GM19240 (cell line): ENCODE data around the gene CDH4.
"Not testable (repeated sequence)": the region's sequence is repeated elsewhere in the genome, so short reads cannot be mapped to it uniquely, and the experiment has no call there.

ENCODE experiments used
- DNase-seq: peaks from one replicate; pipeline ENCODE4 v3.0.0; 2011; ENCODE audit warnings: low spot score; ENCODE audit not compliant: insufficient read length

The CDH4 gene

DNA sequence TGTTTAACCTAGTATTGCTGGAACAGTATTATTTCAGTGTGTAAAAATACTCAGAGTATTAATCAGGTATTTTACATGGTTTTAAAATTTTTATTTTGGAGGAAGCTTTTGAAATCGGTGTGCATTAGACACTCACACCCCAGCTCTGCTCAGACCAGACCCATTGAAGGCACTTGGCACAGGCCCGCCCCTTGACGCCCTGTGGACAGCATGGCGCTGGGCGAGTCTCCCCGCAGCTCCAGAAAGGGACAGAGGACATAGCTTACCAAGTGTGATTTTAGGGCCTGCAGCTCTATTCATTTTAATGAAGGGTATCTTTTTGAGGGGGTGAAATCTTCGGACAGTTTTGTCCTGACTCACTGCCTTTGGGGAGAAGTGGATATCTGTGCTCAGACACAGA is 164.5 kb downstream of the CDH4 start:
- DNase-seq: no peak

- DNase-seq: no peak
Observed at GRCh38 chr20:61417221-61417941, 165.3 kb downstream of the CDH4 start.

GRCh38 chr20:61419010-61419409 is 166.9 kb downstream of the CDH4 start:
- no peak for DNase-seq

GRCh38 chr20:61419501-61419900 is 167.4 kb downstream of the CDH4 start:
- no peak for DNase-seq

- no peak for DNase-seq
Observed at GRCh38 chr20:61420056-61420455, 168.0 kb downstream of the CDH4 start.

DNA sequence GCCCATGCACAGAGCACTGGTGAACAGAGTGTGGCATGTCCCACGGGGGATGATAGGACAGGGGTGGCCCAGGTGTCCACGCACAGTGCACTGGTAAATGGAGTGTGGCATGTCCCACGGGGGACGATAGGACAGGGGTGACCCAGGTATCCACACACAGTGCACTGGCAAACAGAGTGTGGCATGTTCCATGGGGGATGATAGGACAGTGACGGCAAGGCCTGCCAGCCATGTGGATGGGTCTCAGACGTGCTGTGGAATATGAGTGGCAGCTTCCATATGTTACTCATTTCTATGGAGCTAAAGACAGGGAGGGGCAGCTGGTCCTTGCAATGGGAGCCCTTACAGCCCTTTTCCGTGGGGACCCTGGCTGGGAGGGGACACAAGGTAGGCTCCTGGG is 168.7 kb downstream of the CDH4 start:
- no peak for DNase-seq

- DNase-seq: no peak
Observed at GRCh38 chr20:61422636-61423425, 170.8 kb downstream of the CDH4 start.

DNA sequence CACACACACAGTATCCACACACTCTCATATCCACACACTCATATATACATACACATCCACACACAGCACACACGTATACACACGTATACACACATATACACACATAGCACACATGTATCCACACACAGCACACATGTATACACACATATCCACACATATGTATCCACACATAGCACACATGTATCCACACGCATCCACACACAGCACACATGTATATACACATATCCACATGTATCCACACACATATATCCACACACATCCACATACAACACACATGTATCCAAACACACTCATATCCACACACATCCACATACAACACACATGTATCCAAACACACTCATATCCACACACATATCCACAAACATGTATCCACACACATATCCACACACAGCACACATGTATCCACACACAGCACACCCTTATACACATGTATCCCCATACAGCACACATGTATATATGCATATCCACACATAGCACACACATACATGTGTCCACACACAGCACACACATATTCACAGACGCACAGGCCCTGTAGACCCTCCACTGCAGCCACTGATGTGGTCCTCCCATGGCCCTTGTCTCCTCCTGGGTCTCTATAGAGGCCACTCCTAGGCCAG is 172.1 kb downstream of the CDH4 start:
- DNase-seq: no peak

GRCh38 chr20:61424628-61425420 is 172.8 kb downstream of the CDH4 start:
- DNase-seq: no peak

- DNase-seq: not testable (repeated sequence)
Observed at GRCh38 chr20:61425541-61425991, 173.5 kb downstream of the CDH4 start.

- DNase-seq: no peak
Observed at GRCh38 chr20:61426352-61426751, 174.3 kb downstream of the CDH4 start.

DNA sequence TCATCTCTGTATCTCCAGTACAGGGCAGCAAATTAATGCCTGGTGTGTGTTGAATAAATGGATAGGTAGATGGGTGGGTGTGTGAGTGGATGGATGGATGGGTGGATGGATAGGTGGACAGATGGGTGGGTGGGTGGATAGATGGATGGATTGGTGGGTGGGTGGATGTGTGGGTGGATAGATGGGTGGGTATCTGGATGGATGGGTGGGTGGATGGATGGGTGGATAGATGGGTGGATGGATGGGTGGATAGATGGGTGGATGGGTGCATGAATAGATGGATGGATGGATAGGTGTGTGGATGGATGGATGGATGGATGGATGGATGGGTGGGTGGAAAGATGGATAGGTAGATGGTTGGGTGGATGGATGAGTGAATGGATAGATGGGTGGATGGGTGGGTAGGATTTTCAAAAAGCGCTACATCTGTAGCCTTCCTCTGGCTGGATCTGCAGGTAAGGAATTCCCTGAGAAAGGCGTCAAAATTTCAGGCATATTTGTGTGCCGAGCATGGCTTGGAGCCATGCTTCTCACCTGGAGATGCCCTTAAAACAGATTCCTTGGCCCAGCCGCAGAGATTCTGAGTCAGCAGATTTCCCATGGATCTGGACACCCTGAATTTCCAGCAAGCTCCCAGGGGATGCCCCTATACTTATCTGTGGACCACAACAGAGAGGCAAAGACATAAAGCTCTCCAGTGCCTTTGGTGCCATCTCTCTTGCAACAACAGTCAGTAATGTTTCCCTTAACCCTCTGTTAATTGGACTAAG is 177.6 kb downstream of the CDH4 start:
- no peak for DNase-seq

GRCh38 chr20:61430228-61430624 is 178.2 kb downstream of the CDH4 start:
- no peak for DNase-seq

GRCh38 chr20:61433176-61433575 is 181.1 kb downstream of the CDH4 start:
- DNase-seq: no peak

- DNase-seq: no peak
Observed at GRCh38 chr20:61433816-61434215, 181.8 kb downstream of the CDH4 start.

DNA sequence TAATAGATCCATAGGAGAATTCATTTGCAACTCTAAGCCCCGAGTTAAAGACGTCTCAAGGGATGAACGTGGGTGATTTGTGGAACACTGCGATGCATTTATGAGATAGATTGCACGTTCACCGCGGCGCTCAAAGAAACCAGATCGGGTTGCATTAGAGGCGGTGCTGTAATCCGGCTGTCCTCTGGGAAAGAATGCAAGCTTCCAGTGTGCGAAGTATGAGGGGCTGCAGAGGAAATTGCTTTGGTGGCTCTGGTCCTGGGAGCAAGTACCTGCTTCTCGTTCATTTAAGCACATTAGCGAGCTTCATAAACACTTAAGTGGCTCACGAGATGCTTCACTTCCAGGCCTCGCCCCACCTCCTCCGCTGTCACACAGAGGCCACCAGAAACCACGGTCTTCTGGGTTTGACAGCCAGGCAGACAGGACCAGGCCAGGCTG is 182.3 kb downstream of the CDH4 start:
- DNase-seq: no peak

DNA sequence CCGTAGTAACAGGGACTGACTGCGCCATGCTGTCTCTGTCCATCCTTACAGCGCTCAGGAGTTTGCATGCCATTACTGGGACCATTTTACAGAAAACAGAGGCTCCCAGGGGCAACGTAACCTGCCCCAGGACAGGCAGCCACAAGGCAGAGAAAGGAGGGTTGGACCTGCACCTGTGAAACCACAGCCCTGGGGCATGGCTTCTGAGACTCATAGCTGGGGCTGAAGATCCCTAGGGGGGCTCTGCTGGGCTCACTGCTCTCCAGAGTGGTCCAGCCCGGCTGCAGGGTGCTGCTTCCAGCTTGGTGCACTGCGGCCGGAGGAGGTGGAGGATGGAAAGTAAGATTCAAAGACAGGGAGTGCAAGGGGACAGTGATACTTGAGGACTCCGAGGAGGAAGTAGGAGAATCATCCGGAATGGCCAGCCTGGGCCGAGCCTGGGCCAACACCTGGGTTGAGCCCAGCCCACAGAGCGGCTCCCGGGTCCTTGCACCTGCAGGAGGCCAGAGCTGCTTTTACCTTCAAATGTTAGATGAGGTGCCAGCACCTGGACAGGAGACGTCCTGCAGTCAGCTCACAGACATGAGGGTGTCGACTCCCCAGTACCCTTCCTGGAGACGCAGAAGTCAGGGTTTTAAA is 183.2 kb downstream of the CDH4 start:
- no peak for DNase-seq

DNA sequence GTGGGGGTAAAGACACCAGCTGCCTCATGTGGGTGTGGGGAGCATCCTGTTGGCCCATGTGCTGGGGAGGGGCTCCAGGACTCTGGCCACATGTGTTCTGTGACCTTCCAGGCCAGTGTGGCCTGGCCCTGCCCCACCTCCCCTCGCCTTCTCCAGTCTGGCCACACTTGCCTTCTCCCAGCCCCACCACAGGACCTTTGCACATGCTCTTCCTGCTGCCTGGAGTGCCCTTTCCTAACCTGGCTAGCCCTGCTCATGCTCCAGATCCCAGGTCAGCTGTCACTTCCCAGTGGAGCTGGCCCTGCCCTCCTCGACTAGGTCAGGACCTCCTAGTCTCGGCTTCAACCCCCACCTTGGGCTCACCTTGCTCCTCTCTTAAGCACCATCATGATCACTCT is 183.8 kb downstream of the CDH4 start:
- DNase-seq: no peak

DNA sequence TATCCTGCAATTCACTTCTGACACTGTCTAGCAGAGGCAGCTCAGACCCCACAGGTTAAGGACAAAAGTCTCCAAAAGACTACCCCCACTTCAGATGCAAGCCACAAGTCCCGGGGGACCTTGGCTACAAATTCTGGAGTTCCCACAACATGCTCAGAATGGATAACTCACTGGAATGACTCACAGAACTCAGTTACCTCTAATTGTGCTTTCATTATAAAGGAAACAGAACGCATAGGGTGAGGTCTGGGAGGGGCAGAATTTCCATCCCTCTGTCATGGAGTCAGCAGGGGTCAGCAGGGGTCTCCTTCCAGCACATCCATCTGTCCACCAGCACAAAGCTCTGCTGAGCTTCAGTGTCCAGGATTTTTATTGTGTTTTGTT is 184.2 kb downstream of the CDH4 start:
- no peak for DNase-seq

DNA sequence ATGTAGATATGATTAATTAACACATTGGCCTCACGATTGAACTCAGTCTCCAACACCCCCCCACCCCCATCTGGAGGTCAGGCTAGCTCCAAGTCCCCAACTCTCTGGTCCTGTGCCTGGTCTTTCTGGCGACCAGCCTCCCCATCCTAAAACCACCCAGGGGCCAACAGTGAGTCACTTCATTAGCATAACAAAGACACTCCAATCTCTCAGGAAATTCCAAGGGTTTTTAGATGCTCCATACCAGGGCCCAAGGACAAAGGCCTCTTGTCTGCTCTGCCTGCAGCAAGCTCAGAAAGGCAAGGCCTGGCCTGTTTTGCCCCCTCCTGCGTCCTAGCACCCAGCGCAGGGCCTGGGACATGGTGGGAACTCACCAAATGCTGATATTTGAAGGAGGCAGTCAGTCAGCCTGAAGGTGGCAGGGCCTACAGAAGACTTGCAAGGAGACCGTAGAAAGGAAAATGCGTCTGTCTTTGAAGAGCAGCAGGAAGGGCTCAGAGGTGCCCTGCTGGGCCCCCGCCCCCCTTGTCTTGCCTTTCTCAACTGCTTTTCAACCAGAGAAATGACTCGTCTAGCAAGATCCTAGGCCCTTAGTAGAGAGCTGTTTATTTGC is 184.7 kb downstream of the CDH4 start:
- no peak for DNase-seq
